Medulla oblongata (tissue), 1 donor: ENCODE data around the gene LAMA2.
"Not testable (repeated sequence)": the region's sequence is repeated elsewhere in the genome, so short reads cannot be mapped to it uniquely, and the experiment has no call there.

Source experiments
- DNase-seq: peaks from one replicate; pipeline ENCODE4 v3.0.0-alpha.2; 2015; ENCODE audit errors: extremely low spot score

Gene LAMA2

GRCh38 chr6:129006724-129007514 lies 124.0 kb downstream of the LAMA2 start:
- DNase-seq = no peak

GRCh38 chr6:129007701-129008373 lies 124.9 kb downstream of the LAMA2 start:
- DNase-seq = no peak

- no peak for DNase-seq
Observed at GRCh38 chr6:129008591-129008990, 125.7 kb downstream of the LAMA2 start.

GRCh38 chr6:129009851-129010250 lies 126.9 kb downstream of the LAMA2 start:
- DNase-seq = no peak

- no peak for DNase-seq
Observed at GRCh38 chr6:129014302-129014701, 131.4 kb downstream of the LAMA2 start.

GRCh38 chr6:129015721-129016120 lies 132.8 kb downstream of the LAMA2 start:
- DNase-seq = no peak

- no peak for DNase-seq
Observed at GRCh38 chr6:129016844-129017243, 133.9 kb downstream of the LAMA2 start.

- DNase-seq = no peak
Observed at GRCh38 chr6:129022011-129022553, 139.1 kb downstream of the LAMA2 start.

GRCh38 chr6:129026601-129027000 lies 143.7 kb downstream of the LAMA2 start:
- DNase-seq = no peak

GRCh38 chr6:129029778-129030177 lies 146.8 kb downstream of the LAMA2 start:
- DNase-seq = no peak

- DNase-seq = no peak
Observed at GRCh38 chr6:129030215-129030614, 147.3 kb downstream of the LAMA2 start.

- DNase-seq = no peak
Observed at GRCh38 chr6:129031051-129031599, 148.2 kb downstream of the LAMA2 start.

GRCh38 chr6:129032602-129033001 lies 149.7 kb downstream of the LAMA2 start:
- no peak for DNase-seq

GRCh38 chr6:129033180-129033579 lies 150.2 kb downstream of the LAMA2 start:
- no peak for DNase-seq

- DNase-seq = no peak
Observed at GRCh38 chr6:129033581-129033980, 150.6 kb downstream of the LAMA2 start.

- DNase-seq = no peak
Observed at GRCh38 chr6:129041563-129041962, 158.6 kb downstream of the LAMA2 start.

GRCh38 chr6:129046526-129046925 lies 163.6 kb downstream of the LAMA2 start:
- DNase-seq = no peak

- no peak for DNase-seq
Observed at GRCh38 chr6:129047834-129048233, 164.9 kb downstream of the LAMA2 start.

GRCh38 chr6:129050086-129050485 lies 167.1 kb downstream of the LAMA2 start:
- DNase-seq = no peak

GRCh38 chr6:129053143-129053542 lies 170.2 kb downstream of the LAMA2 start:
- not testable (repeated sequence) for DNase-seq

GRCh38 chr6:129055796-129056195 lies 172.9 kb downstream of the LAMA2 start:
- DNase-seq = no peak

- DNase-seq = peak; percentile 46
Observed at GRCh38 chr6:129059650-129060049, 176.7 kb downstream of the LAMA2 start.

- no peak for DNase-seq
Observed at GRCh38 chr6:129069006-129069405, 186.1 kb downstream of the LAMA2 start.
